Brain pericyte (primary cell): ENCODE results near the gene RAB29.

Experiments
- DNase-seq: peaks from one replicate; pipeline ENCODE4 v3.0.0-alpha.2; 2012; ENCODE audit warnings: low read depth, low spot score

RAB29 gene

DNA sequence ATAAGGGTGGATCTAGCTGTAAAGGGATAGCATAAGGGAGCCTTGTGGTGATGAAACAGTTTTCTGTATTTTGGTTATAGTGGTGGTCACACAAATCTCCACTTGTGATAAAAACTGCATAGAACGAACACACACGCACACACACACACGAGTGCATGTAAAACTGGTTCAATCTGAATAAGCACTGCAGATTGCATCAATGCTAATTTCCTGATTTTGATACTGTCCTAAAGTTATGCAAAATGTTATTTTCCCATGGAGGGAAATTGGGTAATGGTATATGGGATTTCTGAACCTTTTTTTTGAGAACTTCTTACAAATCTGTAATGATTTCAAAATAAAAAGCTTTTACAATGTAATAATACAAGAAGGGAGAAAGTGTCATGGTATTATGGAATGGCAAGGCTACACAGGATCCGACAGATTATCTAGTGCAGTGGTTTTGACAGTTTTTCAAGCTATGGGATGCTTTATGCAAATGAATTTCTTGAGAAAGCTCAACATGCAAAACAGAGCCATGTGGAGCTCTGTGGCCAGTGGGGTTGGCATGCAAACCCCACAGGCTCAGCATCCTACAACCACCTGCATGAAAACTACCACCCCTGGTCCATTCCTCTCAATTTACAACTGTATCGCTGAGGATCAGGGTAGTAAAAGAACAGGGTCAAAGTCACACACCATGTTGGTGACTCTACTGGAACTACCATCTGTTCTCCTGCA lies 18.9 kb upstream of the RAB29 start:
- no peak for DNase-seq

DNA sequence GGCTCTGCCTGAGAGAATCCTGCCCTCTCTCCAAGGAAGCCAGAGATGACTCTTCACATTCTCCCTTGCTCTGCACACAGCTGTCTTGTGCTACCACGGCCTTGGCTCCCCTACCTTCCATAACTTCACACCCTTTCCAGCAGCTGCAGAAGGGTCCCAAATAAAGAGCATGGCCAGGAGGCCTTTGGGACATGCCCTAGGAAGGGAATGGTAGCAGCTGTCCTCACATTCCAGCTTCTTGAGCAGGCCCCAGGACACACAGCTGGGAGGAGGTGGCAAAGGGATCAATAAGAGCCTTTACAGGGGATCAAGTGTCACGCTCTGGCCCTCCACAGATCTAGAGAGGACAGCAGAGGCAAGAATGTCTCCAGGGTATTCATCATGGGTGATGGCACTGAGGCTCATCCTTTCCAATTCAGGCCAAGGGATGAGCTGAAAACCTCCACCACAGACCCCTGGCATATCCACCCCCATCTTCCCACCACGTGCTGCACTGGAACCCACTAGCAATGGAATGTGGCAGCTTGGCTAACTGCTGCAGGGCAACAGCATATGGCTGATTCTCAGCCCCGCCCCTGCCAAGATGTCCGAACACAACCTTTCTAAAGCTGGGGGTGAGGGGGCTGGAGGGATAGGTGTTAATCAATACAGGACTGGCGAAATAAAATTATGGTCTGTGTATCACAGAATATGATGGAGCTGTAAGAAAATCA lies 17.8 kb upstream of the RAB29 start:
- DNase-seq = no peak

DNA sequence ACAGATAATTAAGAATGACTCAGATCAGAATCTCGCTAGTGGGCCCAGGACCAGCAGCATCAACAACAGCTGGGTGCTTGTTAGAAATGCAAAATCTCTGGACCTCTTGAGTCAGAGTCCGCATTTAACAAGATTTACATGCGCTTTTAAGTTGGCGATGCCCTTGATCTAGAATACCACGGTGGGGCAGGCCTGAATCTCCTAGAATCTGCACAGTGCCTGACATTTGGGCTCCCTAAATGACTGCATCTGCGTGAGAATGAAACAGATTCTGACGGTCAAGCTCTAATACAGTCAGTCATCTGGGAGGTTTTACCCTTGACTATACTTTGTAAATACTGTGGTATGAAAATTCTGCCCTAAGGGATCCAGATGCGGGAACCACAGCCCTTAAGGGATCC lies 17.2 kb upstream of the RAB29 start:
- no peak for DNase-seq

DNA sequence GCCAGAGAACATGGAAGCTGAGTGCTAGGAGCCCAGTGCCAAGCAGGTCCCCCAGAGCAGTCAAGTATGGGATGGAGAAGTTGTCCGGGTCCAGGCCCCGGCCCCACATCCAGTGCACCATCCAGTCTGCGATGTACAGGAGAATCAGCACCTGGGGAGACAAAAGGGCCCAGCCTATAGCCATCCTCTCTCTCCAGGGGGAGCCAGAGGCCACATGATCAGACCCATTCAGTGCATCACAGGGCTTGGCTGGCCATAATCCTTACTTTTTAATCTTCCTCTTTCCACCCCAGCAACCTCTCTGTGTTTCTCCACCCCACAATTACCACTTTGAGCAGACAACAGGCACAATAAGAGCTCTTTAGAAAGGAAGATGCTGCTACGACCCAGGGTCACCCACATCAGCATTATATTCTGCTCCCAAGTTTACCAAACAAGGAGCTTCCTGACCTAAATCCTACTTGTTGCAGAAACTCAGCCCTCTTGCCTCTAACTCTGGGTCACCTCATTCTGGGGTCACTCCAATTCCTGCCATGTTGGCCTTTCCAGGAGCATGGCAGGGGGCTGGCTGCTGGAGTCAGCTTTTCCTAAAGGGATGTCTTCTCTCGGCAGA lies 16.4 kb upstream of the RAB29 start:
- DNase-seq = no peak

DNA sequence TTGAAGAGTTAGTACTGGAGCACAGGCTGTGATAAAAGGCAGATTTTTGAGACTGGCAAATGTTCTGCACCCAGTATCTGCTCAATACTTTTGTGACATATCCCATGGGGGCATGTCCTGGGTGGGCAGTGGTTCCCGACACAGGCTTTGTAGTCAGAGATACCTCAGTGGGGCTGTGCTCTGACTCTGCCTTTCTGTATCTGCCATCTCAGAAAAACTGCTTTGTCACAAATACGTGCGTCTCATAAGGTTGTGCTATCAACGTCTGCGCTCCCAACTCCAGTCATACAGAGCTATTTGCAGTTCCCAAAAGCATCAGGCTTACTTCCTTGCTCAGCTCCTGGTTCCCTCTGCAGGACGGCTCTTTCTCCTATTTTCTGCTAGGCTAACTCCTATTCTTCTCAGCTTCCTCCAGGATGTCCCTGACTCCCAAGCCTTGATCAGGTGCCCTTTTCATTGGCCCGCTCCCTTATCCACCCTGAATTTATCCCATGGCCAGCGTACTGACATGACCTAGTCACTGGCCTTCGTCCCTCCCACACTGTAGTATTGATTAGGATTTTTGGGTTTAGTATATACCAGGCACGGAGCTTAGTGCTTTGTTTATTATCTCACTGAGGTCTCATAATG lies 12.1 kb upstream of the RAB29 start:
- no peak for DNase-seq

DNA sequence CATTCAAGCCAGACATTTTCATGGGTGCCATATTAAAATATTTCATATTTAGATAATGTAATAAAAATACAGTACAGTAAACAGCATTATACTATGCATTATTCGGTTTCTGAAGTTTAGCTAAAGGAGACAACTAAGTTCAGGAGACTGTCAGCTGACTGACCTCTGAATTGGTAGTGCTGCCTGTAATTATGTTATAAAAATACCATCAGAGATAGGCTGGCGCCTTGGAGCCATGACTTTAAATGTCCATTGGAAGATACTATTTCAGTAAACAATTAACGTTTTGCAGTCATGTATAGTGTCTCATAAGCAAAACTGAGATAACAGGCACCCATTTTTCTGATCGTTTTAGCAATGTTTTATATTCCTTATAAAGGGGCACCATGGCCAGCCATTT lies 11.3 kb upstream of the RAB29 start:
- no peak for DNase-seq

DNA sequence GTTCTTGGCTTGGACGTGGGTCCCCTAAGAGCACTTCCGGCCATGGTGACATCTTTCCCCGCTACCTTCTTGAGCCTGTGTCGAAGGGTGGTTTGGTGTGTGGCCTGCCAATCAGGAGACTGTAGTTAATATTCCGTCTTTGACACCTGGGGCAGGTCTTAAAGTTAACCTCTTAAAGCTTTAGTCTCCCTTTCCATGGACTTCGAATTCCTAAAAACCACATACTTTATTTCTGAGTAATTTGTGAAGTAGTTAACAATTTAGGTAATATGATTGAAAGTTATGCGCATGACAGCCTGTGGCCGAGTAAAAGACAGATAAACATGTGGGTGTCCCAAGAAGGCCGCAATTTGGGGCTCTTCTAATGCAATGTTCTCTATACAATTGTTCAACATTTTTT lies 10.2 kb upstream of the RAB29 start:
- no peak for DNase-seq

DNA sequence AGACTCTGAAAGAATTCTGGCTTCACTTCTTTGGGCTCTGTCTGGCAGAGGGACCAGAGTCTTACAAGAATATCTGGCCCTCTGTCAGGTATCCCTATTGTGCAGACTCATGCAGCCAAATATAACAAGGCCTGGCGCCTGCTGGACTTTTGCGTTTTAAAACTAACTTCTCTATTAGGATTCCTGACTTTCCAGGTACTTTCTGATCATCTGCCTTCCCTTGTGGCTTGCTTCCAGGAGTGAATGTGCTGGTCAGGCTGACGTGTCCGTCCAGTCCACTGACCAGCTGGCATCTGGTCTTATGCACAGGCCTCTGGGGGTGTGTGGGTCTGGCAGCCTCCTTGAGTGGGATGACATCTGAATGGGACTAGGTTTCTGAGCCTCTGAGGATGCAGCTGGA lies 8.6 kb upstream of the RAB29 start:
- no peak for DNase-seq

DNA sequence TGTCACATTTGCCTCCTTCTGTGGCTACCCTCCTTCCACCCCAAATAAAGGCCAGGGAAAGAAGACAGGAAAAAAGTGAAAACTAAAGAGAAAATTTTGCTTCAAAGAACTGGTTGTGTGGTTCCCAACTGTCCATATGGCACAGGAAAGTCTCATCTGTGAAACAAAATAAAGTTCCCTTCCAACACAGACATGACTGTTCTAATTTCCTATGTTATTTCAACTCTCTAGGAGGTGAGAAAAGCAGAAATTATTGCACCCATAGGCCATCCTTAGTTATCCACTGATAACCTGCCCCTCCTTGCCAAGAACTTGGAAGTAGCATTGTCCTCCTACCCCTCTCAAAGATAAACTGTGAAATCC lies 8.1 kb upstream of the RAB29 start:
- no peak for DNase-seq

DNA sequence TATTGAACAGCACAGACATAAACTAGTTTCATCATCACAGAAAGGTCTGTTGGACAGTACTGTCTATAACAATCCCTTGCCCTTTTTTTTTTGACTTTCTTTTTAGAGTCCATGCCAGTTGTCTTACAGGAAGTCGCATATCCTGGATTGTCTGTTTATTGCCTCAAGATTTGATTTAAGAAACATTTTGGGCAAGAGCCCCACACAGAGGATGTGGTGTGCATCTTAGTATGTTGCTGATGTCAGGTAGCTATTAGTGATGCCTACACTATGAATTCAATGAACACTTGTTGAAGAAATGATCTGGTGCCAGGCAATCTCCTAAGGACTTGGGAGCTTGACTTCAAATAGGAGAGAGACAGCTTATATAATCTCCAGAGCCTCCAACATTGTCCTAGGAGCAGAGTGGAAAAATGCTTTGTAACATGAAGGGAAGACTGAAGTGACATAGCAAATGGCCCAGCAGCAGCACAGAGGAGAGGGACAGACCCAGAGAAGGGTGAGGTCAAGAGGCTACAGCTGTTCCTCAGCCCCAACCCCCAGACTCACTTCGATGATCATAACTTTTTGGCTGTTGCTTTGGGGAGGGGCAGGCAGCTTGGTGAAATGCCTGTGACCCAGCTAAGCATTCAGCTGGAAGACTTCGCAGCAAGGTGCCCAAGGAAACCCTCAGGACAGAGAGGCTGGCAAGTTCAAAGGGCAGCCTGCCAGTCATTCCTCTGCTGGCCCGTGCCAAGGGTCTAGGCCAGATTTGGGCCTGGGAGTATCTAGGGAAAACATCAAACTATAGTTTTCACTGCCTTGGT lies 7.5 kb upstream of the RAB29 start:
- DNase-seq = no peak

DNA sequence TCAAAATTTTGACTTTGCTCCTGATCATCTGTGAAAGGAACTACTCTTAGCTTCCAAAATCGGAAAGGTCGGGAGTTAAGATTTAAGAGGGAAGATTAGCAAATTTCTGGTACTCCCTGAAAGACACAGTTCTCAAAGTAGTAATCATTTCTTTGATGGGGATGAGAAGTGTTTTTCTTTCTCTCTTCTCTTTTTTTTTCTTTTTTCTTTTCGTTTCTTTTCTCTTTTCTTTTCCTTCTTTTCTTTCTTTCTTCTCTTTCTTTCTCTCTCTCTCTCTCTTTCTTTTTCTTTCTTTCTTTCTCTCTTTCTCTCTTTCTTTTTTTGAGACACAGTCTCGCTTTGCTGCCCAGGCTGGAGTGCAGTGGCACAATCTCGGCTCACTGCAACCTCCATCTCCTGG lies 5.1 kb upstream of the RAB29 start:
- DNase-seq = no peak

DNA sequence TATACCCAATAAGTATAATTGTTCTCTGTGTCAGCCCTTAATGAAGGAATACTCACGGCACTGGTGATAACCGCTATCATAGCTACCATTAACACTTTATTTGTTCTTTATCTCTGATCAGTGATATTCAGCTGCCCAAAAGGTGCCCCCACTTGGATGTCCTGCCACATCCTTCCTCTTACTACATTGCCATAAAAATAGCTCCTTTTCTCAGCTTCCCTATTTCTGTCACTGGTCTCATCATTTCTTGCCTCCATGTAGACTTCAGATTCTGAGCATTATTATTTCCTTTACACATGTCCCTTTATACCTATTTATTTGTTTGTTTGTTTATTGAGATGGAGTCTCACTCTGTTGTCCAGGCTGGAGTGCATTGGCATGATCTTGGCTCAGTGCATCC lies 2.7 kb upstream of the RAB29 start:
- DNase-seq = no peak

DNA sequence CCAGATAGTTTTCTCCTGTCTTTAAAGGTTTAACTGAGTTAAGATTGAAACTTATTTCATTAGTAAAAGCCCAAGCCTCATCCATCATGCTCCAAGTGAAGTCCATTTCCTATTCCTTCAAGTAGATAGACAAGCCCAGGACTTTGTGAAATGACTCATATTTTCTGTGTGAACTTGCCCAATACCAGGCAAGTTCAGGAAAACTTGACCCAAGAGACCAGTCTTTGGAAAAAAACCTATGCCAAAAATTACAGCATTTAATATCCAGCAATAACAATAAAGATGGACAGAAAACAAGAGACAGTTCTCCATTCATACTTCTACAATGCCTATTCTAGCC lies 405 bp upstream of the RAB29 start:
- no peak for DNase-seq

DNA sequence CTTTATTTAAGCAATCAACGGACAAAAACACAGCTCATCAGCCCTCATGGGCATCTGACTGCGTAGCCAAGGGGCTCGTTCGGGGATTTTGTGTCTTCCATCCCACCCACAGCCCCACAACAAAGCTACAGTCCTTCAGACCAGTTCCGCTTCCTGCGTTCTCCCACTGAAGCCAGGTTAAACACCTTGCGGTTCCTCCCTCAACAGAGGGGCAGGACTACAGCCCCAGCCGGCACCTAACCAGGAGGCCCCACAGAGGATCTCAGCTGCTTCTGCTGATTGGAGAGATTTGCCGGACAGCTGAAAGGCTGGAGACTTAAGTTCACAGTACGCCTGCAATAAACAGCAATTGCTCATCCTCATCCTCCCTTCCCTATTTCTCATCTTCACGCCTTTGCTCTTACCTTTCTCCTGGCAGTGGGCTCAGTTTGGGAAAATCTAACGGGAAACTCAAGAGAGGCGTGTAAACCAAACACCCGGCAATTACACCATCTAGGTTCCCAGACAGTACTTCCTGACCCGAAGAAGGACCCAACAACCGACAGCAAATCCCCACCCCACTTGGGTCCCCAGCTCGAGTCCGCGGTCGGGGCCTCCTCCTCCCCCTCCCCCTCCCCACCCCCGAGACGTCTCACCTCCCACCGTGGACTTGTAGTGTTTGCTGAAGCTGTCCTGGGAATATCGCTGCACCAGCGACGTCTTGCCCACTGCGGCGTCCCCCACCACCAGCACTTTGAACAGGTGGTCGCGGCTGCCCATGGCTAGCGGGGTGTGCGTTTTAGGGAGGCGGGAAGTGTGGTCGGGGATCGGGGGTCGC lies 876 bp downstream of the RAB29 start:
- no peak for DNase-seq

DNA sequence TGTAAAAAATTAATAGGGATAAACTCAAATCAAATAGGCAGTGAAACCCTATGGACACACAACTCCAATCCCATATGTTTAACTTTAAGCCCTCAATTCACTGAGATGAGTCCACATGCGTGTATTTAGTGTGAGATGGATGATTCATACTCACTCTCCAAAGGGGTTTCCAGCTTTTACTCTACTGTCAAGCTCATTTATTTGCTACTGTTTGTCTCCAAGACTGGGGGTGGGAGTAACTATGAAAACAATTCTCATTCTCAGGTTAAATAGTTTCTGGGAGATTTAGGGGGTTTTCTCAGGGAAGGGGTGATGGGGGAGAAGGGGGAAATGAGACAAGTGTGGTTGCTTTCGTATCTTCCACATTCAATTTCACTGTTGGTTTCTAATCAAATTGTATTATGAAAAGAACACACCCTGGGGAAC lies 2.7 kb downstream of the RAB29 start:
- no peak for DNase-seq

DNA sequence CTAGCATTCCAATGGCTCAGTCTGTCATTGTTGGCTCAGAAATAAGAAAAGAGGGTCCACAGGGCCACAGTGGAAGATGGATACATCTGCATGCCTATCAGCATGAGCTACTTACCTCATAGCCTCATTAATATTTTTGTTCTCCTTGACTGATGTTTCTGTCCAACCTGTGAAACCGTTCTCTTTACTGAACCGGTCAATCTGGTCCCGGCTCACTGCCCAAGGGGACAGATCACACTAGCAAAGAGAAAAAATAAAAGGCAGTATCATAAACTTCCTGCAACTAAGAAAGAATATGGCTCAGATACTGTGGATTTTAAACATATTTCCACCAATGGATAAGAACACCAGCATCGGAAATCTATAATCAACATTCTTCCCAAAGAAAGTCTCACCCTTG lies 4.7 kb downstream of the RAB29 start:
- DNase-seq = no peak

DNA sequence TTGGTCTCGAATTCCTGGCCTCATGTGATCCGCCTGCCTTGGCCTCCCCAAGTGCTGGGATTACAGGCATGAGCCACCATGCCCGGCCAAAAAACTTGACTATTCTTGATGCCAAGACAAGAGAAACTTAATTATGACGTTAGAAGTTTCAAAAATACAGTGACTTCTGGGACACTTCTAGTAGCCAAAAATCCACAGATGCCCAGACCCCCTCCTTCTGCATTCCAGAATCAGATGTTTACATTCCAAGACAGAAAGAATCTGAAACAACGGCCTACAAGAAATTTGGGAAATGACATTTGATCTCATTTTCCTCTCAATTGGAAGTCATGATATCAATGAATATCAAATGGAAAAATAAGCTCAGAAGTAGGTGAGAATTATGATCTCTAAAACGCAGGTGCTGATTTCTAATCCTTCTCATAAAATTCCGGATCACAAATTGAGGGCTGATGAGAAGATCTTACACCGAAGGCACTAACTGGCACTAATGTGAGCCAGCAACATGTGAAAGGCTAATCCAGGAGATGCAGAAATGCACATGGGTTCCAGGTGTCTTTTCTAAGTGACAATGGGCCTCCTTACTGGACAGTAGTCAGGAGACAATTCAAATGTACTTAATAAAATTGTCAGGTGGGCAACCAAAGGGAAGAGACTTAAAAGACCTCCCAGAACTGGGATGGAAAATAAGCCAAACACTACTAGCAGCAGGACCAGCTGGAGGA lies 5.5 kb downstream of the RAB29 start:
- no peak for DNase-seq

DNA sequence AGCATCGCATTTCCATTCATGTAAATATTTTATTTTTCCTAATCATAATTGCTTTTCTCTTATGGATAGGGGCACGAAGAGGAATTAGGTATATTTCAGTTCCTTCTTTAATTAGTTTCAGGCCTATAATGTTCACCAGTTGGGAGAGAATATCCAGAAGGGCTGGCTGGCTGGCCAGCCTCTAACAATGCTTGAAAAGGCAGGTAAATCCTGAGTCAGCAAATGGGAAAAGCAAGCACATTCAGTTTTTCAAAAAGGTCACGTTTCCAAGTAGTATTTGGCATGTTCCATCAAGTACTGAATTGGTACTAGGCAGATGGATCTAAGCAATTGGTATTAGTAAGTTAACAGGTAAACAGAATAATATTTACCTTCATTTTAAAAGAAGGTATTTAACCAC lies 8.0 kb downstream of the RAB29 start:
- no peak for DNase-seq

DNA sequence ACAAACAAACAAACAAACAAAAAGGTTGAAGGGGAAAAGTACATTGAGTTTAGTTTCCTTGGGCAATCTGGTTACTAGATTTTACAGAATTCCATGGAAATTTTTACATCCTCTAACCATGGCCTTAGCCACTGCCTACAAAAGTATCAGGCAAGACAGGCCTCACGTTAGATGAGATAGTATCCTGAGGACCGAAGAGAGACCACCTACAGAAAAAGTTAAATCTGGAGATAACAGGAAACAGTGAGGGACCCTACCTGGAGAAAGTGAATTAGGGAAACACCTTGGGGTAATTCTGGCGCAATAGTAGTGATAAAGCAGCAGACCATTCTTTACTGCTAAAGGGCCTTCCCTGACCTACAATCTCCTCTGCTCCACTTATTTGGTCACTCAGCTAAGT lies 8.7 kb downstream of the RAB29 start:
- no peak for DNase-seq

DNA sequence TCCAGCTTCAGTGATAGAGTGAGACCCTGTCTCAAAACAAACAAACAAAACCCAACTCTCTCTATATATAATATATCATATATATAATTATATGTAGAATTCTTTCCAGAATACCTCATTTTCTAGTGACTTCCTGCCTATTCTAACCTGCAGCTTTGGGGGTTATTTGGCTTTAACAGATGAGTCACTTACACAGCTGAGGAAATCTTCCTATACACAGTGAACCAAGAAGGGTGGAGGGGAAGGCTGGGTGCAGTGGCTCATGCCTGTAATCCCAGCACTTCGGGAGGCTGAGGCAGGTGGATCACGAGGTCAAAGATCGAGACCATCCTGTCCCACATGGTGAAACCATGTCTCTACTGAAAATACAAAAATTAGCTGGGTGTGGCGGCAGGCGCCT lies 9.2 kb downstream of the RAB29 start:
- no peak for DNase-seq

DNA sequence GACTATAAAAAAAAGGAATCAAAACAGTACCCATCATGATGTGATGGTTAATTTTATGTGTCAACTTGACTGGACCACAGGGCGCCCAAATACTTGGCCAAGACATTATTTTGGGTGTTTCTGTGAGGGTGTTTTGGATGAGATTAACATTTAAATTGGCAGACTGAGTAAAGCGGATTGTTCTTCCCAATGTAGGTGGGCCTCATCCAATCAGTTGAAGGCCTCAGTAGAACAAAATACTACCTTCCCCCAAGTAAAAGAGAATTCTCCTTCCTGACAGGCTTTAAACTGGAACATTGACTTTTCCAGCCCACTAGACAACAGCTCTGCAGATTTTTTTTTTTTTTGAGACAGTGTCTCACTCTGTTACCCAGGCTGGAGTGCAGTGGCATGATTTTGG lies 10.7 kb downstream of the RAB29 start:
- no peak for DNase-seq
